UCSD-AML1 (cell line): Measurements from ENCODE around the gene CMTR2.
"Not testable (repeated sequence)": the region's sequence is repeated elsewhere in the genome, so short reads cannot be mapped to it uniquely, and the experiment has no call there.

Experiments
- DNase-seq: peaks from one replicate; lab custom pipeline; 2025; ENCODE audit not compliant: unreplicated experiment; lab: John Stamatoyannopoulos, UW

The CMTR2 gene, protein sequence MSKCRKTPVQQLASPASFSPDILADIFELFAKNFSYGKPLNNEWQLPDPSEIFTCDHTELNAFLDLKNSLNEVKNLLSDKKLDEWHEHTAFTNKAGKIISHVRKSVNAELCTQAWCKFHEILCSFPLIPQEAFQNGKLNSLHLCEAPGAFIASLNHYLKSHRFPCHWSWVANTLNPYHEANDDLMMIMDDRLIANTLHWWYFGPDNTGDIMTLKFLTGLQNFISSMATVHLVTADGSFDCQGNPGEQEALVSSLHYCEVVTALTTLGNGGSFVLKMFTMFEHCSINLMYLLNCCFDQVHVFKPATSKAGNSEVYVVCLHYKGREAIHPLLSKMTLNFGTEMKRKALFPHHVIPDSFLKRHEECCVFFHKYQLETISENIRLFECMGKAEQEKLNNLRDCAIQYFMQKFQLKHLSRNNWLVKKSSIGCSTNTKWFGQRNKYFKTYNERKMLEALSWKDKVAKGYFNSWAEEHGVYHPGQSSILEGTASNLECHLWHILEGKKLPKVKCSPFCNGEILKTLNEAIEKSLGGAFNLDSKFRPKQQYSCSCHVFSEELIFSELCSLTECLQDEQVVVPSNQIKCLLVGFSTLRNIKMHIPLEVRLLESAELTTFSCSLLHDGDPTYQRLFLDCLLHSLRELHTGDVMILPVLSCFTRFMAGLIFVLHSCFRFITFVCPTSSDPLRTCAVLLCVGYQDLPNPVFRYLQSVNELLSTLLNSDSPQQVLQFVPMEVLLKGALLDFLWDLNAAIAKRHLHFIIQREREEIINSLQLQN

DNA sequence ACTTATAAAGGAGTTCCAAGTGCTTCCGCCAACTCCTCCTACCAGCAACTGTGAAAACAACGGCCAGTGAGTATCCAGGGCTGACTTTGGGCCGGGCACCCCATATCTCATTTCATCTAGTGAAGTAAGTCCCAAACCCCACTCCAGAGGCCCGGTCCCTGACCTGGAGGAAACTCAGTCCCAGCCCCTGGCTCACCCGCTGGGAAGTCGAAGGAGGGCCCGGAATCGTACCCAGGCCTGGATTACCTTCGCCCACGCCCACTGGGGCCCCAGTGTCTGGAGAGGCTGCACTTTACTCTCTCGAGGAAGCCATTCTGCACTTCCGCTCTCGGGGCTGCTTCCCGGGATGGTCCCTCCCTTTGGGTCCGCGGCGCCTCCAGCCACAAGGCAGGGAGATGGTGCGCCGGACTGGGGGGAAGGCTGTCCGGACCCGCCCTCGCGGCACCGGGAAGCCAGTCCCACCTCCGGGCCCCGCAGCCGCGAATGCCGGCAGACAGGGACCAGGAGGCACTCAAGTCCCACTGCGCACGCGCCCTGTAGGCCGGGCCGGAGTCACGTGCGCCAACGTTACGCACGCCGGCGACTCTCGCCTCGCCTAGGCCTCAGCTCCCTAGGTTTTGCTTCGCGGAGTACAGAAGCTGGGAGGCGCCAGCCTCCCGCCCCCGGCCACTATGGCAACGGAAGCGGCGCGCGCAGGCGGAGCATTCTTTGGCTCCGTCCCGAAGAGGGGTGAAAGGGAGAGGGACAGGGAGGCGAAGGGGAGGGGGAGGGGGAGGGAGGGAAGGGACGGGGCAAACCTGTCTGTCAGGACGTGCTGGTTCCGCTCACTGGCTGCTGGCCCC lies at the start of gene CMTR2:
CMTR2 (minus strand) TSS at position 513 of the 842 bp plus-strand sequence. CDS start 3,482 bp downstream, outside the sequence.
- DNase-seq = peak; percentile 98

DNA sequence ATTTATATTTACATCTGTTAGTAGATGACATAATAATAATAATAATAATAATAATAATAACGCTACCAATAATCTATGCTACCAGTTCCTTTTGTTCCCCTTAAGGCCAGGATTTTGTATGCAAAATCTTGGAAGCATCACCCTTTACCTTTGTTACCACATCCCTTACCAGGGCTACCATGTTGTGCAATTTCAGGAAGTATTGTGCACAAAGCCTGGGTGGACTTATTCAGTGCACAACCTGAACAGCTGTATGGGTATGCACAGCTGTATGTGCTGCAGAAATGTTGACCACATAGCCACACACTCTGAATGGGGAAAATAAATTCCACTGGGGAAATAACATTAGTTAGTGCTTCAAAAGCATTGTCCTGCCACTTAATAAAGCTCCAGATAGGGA lies 49.4 kb upstream of the CMTR2 start:
- no peak for DNase-seq

DNA sequence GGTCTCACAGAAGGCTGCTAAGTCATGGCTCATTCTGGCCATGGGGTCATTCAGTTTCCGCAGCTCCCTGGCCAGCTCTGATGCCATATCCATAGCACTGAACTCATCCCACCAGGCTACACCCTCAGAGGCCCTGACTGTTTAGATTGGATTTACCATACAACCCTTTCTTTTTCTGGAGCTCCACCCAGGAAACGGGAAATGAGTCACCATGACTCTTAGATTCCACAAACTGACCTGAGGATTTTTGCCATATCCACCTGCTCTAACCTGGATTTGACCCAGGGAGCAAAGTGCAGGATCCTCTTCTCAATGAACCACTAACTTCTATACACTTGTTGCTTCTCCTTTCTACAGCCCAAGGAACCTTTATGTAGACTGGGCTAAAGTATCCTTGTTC lies 49.0 kb upstream of the CMTR2 start:
- DNase-seq = no peak

DNA sequence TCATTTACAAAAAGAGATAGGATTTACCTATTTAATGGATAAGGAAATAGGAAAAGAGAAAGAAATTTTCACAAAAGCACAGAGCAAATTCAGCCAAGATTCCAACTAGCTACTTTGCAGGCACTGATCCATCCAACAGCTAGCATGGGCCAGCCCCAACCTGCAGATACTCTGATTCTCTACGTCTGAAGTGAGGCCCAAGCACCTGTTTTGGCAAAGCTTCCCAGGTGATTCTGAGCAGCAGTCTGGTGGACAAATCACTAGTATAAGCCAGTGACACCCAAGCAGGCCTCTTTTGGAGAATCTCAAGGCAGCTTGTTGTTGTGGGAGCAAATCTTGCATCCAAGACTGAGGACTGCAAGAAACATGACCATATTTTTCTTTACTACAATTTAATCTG lies 48.4 kb upstream of the CMTR2 start:
- DNase-seq = no peak

DNA sequence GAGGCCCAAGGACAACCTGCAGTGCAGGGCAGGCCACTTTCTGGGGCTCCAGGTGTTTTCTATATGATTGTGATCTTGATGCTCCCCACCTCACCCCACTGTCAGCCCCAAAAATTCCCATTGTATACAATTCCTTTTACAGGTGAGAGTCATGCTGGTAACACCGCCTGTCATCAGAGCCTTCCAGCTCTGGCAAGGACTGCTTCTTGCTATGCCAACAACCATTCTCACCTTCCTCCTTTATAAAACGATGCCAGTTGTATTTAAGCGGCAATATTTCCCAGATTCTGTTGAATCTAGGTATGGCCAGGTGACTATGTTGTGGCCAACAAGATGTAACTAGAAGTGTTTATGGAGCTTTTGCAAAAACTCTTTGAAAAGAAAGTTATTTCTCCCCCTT lies 38.9 kb upstream of the CMTR2 start:
- DNase-seq = no peak

DNA sequence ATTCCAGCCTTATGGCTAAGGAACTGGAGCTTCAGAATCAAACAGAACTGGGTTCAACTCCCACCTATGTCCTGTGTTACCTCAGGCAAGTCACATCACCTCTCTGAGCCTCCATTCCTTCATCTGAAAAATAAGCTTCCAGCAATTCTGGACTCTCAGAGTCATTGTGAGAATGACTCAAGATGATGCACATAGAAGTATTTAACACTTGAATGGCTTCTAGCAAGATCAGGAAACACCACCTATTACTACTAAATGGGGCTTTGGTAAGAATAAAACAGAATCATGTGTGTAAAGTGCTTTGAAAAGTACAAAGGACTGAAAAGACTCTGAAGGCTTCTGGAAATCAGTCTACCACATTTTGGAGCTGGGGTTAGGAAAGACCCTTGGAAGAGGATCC lies 38.5 kb upstream of the CMTR2 start:
- DNase-seq = no peak

DNA sequence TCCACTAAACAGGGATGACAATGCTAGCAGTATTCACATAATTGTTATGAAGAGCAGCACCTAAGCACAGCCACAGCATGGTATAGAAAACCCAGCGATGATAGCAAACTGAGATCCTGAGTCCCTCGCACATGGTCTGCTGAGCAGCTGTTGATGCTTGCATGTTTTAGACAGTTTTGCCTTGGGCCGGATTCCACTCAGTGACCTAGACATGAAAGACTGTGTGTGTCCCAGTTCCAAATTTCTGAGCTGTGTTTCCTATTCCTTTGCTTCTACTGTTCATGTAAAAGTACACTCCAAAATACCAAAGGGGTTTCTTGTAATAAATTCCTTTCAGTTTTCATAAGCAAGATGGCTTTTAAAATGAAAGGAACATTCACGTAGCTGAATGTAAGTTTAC lies 30.8 kb upstream of the CMTR2 start:
- DNase-seq = no peak

DNA sequence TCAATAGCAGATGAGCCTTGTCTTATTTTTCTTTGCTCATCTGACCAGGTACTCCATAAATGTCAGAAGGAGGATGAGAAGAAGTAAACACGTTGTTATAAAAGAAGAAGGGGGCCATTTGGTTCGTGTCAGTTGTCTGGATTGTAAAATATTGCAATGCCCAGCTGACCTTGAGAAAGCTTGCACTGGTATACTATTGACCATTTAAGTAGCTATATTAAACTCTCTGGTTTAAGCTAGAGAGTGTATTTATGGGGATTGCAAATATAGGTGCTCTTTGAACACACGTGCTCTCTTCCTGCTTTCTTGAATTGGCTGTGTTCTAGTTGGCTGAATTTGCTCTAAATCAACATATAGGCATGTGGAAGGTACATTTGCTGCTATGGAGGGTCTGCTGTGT lies 26.1 kb upstream of the CMTR2 start:
- no peak for DNase-seq

DNA sequence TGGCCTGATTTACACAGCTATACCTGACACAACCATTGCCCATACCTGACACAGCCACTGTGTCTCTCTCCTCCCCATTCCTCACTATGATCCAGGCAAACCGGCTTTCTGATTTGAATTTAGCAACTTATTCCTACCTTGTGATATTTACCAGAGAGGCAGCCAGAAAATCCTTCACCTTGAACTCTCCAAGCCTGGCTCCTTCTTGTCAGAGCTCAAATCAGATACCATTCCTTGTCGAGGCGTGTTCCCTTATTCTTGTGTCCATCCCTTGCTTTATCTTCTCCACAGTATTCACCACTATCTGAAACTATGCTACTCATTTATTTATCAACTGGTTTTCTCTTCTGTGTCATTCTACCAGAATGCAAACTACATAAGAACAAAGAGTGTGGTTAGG lies 24.4 kb upstream of the CMTR2 start:
- DNase-seq = not testable (repeated sequence)

DNA sequence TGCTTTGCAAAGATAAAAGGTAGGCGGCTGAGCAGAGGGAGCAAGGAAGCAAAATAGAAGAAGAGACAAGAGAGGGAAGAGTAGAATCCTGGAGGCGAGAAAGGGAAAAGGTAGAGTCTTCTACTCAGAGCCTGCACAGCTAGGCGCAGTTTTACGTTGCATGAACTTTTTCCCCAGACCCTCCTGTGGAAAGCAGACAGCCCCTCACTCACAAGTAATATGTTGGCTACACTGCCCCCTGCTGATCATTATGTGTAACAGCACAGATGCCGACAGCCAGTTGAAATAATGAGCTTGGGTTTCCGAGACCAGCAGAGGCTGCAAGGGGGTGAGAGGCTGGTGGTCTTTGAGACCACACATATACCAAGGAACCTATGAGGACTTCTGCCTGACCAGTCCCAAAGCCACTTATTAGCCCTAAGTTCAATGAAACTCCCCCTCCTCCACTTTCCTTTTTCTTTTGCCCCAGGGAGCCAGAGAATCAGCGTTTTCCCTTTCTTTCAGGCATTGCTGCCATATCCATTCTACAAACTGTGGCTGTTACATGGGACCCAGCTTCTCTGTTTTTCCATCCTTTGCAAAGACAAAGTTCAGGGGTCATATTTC lies 22.5 kb upstream of the CMTR2 start:
- peak; percentile 18 for DNase-seq

DNA sequence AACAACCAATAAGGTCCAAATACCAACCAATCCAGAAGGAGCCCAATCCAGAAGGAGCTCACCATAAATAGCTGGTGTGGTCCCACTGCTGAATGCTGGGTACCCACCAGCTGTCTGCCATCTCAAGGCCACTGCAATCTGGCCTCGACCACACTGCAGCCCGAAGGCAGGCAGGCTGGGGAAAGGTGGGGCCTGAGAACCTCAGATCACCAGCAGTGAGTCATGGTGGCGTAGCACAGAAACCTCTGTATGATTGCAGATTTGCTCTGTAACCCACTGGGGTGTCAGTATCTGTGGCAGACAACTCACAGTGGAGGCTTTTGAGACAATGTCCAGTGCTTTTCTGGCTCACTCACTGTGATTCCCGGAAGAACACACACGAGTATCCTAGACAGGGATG lies 14.7 kb upstream of the CMTR2 start:
- DNase-seq = no peak

DNA sequence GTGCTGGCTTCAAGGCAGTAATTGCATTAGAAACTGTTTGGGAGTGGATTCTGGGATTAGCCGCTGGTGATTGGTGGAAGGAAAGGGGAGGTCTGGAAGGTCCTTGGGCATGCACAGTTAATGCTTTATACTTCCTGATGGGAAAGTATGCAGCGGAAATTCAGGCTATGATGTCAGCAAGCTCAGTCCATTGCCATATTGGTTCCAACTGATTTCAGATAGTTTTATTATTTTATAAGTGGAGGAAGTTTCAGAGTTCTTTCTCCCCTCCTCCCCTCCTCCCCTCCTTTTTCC lies 8.1 kb upstream of the CMTR2 start:
- DNase-seq = no peak

DNA sequence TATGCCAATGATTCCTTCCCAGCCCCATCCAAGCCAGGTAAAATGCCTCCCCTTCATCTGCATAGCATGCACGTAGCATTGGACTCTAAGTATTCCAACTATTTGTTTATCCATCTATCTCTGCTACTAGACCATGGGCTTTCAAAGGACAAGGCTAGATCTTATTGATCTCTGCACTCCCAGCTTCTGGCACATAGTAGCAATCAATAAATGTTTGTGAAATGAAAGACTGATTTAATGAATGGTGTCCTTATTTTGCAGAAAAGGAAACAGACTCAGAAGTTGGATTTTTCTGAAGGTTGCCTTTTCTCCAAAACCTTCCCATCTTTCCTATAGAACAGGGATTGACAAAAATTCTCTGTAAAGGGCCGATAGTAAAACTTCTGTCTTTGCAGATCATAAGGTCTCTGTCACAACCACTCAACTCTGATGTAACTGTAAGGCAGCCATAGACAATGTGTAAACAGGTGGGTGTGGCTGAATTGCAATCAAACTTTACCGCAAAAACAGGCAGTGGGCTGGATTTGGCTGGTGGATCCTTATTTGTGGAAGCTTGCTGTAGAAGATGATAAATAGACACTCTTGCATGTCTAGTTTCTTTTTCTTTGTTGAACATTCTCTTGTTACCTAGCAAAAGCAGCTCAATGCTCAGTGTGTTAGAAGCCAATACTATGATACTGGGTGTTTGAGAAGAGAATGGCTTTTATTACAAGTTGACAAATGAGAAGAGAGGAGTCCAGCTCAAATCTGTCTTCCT lies 7.6 kb upstream of the CMTR2 start:
- DNase-seq = no peak

DNA sequence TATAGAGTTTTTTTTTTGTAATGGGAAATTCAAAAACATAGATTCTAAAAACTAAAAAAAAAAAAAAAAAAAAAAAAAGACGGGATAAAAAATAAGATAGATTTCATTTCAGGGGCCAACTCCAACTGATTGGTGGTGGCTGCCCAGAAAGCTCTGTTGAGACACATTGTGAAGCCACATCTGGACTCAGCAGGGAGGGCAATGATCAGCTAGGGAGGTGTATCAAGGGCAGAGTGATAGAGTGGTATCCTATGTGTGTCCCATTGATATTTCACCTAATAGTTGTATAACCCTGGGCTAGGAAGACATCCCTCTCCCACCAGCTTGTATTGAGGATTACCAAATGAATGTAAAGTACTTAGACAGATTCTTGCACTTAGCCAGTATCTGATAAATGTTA lies 6.7 kb upstream of the CMTR2 start:
- no peak for DNase-seq

DNA sequence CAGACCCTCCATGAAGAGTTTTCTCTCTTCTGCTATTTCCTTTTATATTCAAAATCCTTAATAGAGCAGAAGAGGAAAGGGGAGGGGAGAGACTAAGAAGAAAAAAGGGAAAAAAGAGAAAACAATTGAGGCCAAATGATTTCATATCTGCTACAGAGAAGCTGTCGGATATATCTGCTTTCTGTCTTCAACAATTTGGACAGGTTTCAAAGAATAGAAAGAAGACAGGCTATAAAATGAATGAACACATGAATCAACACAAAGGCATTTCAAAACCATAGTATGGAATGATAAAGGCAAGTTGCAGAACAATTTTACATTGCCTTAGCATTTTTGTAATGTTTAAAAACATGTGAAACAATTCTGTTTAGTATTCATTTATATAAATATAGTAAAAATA lies 4.7 kb upstream of the CMTR2 start:
- no peak for DNase-seq

DNA sequence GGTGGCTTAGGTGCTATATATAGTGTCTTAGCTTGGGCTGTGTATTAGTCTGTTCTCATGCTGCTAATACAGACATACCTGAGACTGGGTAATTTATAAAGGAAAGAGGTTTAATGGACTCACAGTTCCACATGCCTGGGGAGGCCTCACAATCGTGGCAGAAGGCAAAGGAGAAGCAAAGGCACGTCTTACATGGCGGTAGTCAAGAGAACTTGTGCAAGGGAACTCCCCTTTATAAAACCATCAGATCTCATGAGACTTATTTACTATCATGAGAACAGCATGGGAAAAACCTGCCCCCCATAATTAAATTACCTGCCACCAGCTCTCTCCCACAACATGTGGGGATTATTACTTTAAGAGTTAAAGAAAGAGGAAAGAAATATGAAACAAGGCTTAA lies 2.9 kb upstream of the CMTR2 start:
- DNase-seq = not testable (repeated sequence)

DNA sequence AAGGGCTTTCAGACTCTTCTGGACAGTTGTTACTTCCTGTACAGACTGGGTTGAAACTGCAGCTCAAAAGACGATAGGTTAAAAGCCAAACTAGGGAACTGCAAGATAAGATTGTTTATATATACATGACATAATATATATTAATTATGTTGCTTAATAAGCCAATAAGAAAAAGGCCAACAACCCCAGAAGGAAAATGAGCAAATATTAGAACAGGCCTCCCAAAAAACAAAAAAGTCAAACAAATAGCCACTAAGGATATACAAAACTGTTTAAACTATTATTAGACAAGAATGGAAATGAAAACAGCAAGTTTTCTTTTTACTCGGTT lies 495 bp upstream of the CMTR2 start:
- no peak for DNase-seq

DNA sequence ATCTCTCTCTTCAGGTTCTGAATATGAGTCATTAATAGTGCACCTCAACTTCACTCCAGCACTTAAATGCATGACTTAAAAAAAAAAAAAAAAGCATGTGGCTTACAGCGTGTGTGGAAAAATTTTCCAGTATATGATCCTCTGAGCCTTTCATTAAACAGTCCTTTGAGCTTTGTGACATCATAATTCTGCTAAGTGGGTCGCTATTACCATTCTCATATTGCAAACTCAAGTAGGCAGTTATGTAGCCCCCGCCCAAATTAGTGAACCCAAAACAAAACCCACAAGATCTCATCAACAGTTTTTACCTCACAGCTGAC lies 672 bp downstream of the CMTR2 start:
- no peak for DNase-seq

DNA sequence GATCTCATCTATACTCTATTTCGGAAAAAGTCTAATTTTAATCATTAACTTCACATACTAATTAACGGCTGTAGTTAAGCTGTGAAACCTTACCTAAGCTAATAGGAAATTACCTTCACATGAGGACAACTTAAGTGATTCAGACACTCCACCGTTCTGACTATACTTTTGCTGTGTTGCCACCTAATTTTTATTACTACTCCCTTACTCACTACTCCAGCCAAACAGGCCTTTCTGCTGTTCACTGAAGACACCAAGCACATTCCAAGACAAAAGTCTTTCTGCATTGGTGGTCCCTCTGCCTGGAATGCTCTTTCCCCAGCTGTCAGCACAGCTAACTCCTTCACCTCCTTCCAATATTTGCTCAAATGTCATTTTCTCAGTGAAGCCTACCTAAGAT lies 1.3 kb downstream of the CMTR2 start:
- no peak for DNase-seq

DNA sequence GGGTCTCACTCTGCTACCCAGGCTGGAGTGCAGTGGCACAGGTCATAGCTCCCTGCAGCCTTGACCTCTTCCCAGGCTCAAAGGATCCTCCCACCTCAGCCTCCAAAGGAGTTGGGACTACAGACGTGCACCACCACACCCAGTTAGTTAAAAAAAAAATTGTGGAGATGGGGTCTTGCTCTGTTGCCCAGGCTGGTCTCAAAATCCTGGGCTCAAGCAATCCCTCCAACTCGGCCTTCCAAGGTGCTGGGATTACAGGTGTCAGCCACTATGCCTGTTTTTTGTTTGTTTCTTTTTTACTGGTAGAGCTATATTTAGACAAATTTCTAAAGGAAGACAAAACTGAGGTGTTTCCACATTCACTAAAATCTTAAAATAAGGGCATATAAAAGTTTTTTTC lies 1.7 kb downstream of the CMTR2 start:
- DNase-seq = no peak

DNA sequence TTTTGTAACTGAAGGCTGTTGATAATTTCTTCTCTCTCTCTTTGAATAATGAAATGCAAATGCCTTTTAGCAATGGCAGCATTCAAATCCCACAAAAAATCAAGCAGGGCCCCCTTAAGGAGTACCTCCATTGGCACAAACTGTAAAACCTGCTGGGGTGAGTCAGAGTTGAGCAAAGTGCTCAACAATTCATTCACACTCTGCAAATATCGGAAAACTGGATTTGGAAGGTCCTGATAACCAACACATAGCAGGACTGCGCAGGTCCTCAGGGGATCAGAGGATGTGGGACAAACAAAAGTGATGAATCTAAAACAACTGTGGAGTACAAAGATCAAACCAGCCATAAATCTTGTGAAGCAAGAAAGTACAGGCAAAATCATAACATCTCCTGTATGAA lies 5.6 kb downstream of the CMTR2 start:
- no peak for DNase-seq
